ENCODE data around the gene RUBCN. TPM values are rescaled to one million over a fixed set of nuclear protein-coding genes. Genes with fewer than 3 reads are reported as not detected.
"Not testable (repeated sequence)": the region's sequence is repeated elsewhere in the genome, so short reads cannot be mapped to it uniquely, and the experiment has no call there.

The RUBCN gene
- total RNA-seq, 2 experiments from 2014 or later: 32.9 to 33.3 TPM

- H3K27ac Mint-ChIP-seq; H3K4me1 Mint-ChIP-seq (ENCODE audit: low read depth); POLR2A ChIA-PET; H3K27me3 Mint-ChIP-seq; H3K9me3 Mint-ChIP-seq; H3K4me3 Mint-ChIP-seq; intact Hi-C loops (cut with micrococcal nuclease); DNase-seq: not testable (repeated sequence)
- peaks cover 36% of the 10 kb centered on the region for H3K36me3 Mint-ChIP-seq
- CTCF ChIA-PET: interaction anchor here (1.3 kb wide), 1 partner anchor 23 kb away, joined by 3 read pairs; no protein-coding TSS in a partner anchor
Observed at GRCh38 chr3:197621478-197621877, 115.2 kb downstream of the RUBCN start.

Other genes with a start within 250 kb of the RUBCN start
- 10 to 100 TPM; 86.6 to 90.5 TPM for gene BDH1, start 180.9 kb downstream of the RUBCN start, total RNA-seq
- 10 to 100 TPM; 35.5 to 39.9 TPM for gene FYTTD1, start 13.0 kb upstream of the RUBCN start, total RNA-seq
- gene LRCH3, start 54.4 kb upstream of the RUBCN start, total RNA-seq: 10 to 100 TPM; 50.1 to 51.1 TPM
- gene RPL35A, start 213.3 kb upstream of the RUBCN start, total RNA-seq: 1,000 to 10,000 TPM; 1,575 to 1,587 TPM
- 1 to 10 TPM; 3.6 to 3.8 TPM for gene LMLN, start 223.3 kb upstream of the RUBCN start, total RNA-seq